Stimulated activated CD8-positive, alpha-beta memory T cell treated with anti-CD3 and anti-CD28 coated beads, Interleukin-15, amount 100 ng/mL, for 48 hours (primary cell): ENCODE data around the gene SCGN.
"Not testable (repeated sequence)": the region's sequence is repeated elsewhere in the genome, so short reads cannot be mapped to it uniquely, and the experiment has no call there.

Experiments used
- DNase-seq, 2 donors: peaks; one replicate each; pipeline ENCODE4 v3.0.0-alpha.2; 2020; ENCODE audit warnings: low read depth in 2 of 2

The SCGN gene

GRCh38 chr6:25727028-25727427, 75.0 kb downstream of the SCGN start:
- DNase-seq: no peak

GRCh38 chr6:25730907-25731306, 78.9 kb downstream of the SCGN start:
- no peak for DNase-seq

GRCh38 chr6:25731721-25732120, 79.7 kb downstream of the SCGN start:
- DNase-seq: no peak

GRCh38 chr6:25732468-25733198, 80.6 kb downstream of the SCGN start:
- no peak for DNase-seq

GRCh38 chr6:25735261-25735660, 83.2 kb downstream of the SCGN start:
- DNase-seq: no peak

- DNase-seq: no peak
Observed at GRCh38 chr6:25743868-25744267, 91.9 kb downstream of the SCGN start.

GRCh38 chr6:25745836-25746235, 93.8 kb downstream of the SCGN start:
- DNase-seq: no peak

- DNase-seq: no peak
Observed at GRCh38 chr6:25746968-25747367, 95.0 kb downstream of the SCGN start.

GRCh38 chr6:25747477-25747876, 95.5 kb downstream of the SCGN start:
- no peak for DNase-seq

- DNase-seq: no peak
Observed at GRCh38 chr6:25748049-25748448, 96.0 kb downstream of the SCGN start.

GRCh38 chr6:25748601-25749517, 96.8 kb downstream of the SCGN start:
- DNase-seq: not testable (repeated sequence)

GRCh38 chr6:25749837-25750236, 97.8 kb downstream of the SCGN start:
- DNase-seq: no peak

GRCh38 chr6:25750906-25751305, 98.9 kb downstream of the SCGN start:
- no peak for DNase-seq
